ENCODE results near the gene MOV10.

The MOV10 gene

DNA sequence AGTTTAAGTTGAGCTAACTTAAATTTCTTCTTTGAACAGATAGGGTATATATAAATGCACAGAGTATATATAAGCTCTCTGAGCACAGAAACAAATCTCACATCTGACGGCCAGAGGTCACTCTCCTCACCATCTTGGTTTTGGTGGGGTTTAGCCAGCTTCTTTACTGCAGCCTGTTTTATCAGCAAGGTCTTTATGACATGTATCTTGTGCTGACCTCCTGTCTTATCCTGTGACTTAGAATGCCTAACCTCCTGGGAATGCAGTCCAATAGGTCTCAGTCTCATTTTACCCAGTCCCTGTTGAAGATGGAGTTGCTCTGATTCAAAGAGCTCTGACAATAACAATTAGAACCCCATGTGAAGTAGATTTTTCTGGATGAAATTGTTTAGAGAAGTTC, 1.6 kb upstream of the MOV10 start:
- Histone ChIP-seq H3K9me3 (ENCODE audit: control insufficient read depth, low read length) (no peaks in the 10 kb centered on the region), H3K4me1 (ENCODE audit: control insufficient read depth, insufficient read depth, low read length) (peaks cover 4% of the 10 kb centered on the region), H3K4me3 (ENCODE audit: insufficient read depth, low read depth, low read length) (no peak overlapping the region), H3K36me3 (ENCODE audit: control insufficient read depth, insufficient read depth, low read length) (peaks cover 21% of the 10 kb centered on the region), H3K27ac (ENCODE audit: insufficient read depth, low read depth, low read length, poor library complexity, severe bottlenecking) (no peak overlapping the region), H3K27me3 (ENCODE audit: control insufficient read depth, insufficient read depth, low read length, poor library complexity, severe bottlenecking) (no peaks in the 10 kb centered on the region)
- 84 to 92% methylated on average over 1 of the region's 1 CpG for WGBS, 2 experiments

DNA sequence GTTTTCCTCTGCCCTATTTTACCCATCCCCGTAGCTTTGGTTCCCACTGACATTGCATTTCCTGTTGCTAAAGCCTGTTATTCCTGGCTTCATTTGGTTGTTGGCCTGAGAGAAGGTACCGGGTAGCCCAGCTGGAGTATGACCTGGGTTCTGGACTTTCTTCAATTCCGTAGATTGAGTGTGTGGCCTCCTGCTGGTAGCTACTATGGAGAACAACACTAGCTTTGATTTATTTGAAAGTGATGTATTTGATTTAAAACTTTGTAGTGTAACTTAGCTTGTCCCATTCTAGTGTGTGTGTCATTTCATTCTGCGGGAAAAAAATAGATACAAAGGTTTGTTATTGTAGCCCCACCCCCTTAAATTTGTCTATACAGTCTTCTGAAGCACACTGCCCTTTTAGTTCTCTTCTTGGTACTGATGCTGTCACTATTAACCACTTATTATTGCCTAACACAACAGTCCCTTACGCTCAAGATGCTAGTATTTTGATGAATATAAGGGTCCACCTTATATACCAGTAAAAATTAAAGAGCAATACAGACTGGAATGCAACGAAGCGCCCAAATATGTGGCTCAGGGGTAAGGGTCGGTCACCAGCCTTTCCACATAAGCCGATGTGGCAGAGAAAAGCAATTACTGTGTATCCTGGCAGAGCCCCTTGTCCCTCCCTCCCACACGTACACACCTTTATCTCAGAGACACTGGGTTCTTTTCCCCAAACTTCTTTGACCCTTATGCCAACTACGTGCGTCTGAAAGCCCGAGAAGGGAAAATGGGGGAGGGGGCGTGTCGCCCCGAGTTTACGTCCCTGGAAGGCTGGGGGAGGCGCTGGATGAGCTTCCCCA, 643 bp upstream of the MOV10 start:
- Histone ChIP-seq H3K4me3 (ENCODE audit: insufficient read depth, low read depth, low read length) (peak overlapping the region; percentile 88), H3K36me3 (ENCODE audit: control insufficient read depth, insufficient read depth, low read length) (peaks cover 18% of the 10 kb centered on the region), H3K4me1 (ENCODE audit: control insufficient read depth, insufficient read depth, low read length) (peaks cover 4% of the 10 kb centered on the region), H3K9me3 (ENCODE audit: control insufficient read depth, low read length) (no peaks in the 10 kb centered on the region), H3K27me3 (ENCODE audit: control insufficient read depth, insufficient read depth, low read length, poor library complexity, severe bottlenecking) (no peaks in the 10 kb centered on the region), H3K27ac (ENCODE audit: insufficient read depth, low read depth, low read length, poor library complexity, severe bottlenecking) (peak overlapping the region; percentile 56)
- 18 to 26% methylated on average over 16 to 18 of the region's 18 CpGs for WGBS, 2 experiments

DNA sequence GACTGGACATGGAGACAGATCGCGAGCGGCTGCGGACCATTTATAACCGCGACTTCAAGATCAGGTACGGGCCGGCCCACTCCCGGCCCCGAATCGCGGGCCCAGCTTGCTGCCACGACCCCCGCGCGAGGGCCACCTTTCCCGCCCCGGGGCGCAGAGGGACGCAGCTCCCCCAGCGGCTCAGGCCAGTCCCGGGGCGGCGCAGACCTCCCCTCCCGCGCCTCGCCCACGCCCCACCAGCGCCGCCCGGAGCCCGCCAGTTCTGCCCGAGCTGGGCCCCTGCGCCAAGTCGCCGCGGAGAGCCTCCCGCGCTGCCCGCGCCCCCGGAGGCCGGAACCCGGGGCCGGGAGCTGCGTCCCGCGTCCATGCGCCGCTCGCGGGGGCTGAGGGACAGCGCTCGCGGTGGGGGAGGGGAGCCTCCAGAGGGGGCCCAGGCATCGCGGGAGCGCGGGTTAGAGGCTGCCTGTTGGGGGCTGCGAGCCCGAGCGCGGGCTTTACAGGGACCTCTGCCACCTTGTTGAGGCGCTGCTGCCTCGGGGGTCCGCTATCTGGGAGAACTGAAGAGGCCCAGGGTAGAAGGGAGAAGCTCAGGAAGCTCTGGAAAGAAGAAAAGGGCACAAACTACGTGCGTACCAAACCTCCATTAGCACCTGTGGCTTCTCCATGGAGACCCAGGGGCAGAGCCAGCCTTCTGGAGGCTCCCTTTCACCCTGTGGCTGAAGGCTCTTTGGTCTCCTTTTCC, 698 bp downstream of the MOV10 start:
- no peaks in the 10 kb centered on the region for H3K27me3 ChIP-seq (ENCODE audit: control insufficient read depth, insufficient read depth, low read length, poor library complexity, severe bottlenecking)
- H3K4me1 ChIP-seq (ENCODE audit: control insufficient read depth, insufficient read depth, low read length), result peaks cover 4% of the 10 kb centered on the region
- peaks cover 6% of the 10 kb centered on the region for H3K36me3 ChIP-seq (ENCODE audit: control insufficient read depth, insufficient read depth, low read length)
- 0 to 1% methylated on average over 68 of the region's 68 CpGs for WGBS, 2 experiments
- H3K4me3 ChIP-seq (ENCODE audit: insufficient read depth, low read depth, low read length), result peak overlapping the region; percentile 88
- H3K27ac ChIP-seq (ENCODE audit: insufficient read depth, low read depth, low read length, poor library complexity, severe bottlenecking), result peak overlapping the region; percentile 56
- H3K9me3 ChIP-seq (ENCODE audit: control insufficient read depth, low read length), result no peaks in the 10 kb centered on the region

DNA sequence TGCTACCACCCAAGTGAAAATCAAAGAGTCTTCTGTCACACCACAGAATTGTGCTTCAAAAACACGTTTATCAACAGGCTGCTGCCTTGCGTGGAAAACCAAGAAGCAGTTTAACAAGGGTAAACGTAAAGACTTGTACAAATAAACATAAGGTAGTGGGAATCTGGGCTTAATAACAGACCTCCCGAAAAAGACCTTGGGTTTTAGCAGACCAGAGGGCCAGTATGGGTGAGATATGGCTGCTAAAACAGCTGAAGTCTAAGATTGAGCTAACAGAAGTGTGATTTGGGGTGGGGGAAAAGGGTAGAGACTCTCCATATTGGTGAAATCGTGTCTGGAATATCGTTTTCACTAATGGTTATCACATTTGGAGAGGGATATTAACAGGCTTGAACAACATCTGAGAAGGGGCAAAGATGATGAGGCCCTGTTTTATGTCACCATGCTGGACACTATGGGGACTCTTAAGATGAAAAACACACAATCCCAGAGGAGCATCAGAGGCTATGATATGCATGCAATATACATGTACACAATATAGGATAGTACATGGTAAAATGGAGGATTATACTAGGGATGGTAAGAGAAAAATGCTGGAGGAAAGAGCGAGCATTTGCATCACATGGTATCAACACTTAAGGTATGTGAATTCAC, 1.4 kb downstream of the MOV10 start:
- WGBS, 2 experiments, result 71% methylated on average over 6 to 7 of the region's 7 CpGs
- Histone ChIP-seq H3K36me3 (ENCODE audit: control insufficient read depth, insufficient read depth, low read length) (no peaks in the 10 kb centered on the region), H3K4me3 (ENCODE audit: insufficient read depth, low read depth, low read length) (peak overlapping the region; percentile 88), H3K4me1 (ENCODE audit: control insufficient read depth, insufficient read depth, low read length) (peaks cover 4% of the 10 kb centered on the region), H3K27me3 (ENCODE audit: control insufficient read depth, insufficient read depth, low read length, poor library complexity, severe bottlenecking) (no peaks in the 10 kb centered on the region), H3K27ac (ENCODE audit: insufficient read depth, low read depth, low read length, poor library complexity, severe bottlenecking) (no peak overlapping the region), H3K9me3 (ENCODE audit: control insufficient read depth, low read length) (no peaks in the 10 kb centered on the region)

DNA sequence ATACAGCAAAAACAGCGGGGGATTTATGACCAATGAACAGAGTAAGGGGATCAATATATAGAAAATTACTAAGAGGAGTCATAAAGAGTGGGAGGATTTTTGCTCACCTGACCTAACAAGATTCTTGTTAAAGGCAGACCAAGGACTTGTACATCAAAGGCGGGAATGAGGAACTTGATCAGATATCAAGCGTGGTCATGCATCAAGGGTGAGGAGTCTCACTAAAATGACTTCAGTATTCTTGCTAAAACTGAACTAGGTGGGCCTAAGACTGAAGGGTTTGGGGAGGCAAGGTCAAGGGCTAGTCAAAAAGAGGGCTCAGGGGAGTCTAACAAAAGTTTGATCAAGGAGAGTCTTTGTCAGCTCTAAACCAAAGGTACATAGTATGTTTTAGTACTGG, 2.1 kb downstream of the MOV10 start:
- Histone ChIP-seq H3K27ac (ENCODE audit: insufficient read depth, low read depth, low read length, poor library complexity, severe bottlenecking) (no peak overlapping the region), H3K4me1 (ENCODE audit: control insufficient read depth, insufficient read depth, low read length) (peaks cover 4% of the 10 kb centered on the region), H3K27me3 (ENCODE audit: control insufficient read depth, insufficient read depth, low read length, poor library complexity, severe bottlenecking) (no peaks in the 10 kb centered on the region), H3K36me3 (ENCODE audit: control insufficient read depth, insufficient read depth, low read length) (no peaks in the 10 kb centered on the region), H3K4me3 (ENCODE audit: insufficient read depth, low read depth, low read length) (no peak overlapping the region), H3K9me3 (ENCODE audit: control insufficient read depth, low read length) (no peaks in the 10 kb centered on the region)
- 96 to 97% methylated on average over 3 of the region's 3 CpGs for WGBS, 2 experiments

DNA sequence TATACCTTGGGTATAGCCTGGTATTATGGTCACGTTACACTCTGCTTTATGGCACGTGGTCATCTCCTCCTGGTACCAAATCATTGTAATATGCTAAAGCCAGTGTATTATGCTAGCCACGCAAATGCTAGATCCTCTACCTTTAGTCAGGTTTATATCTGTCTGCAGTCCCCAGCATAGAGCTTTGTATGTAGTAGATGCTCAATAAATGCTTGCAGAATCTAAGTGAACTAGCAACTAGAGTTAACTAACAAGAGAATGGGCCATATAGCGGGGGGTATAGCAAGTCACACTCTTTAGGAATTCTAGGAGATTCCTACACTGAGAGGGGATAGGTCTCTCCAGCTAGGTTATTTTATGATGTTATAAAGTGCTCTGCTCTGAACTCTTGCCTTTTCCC, 3.0 kb downstream of the MOV10 start:
- no peaks in the 10 kb centered on the region for H3K27me3 ChIP-seq (ENCODE audit: control insufficient read depth, insufficient read depth, low read length, poor library complexity, severe bottlenecking)
- H3K36me3 ChIP-seq (ENCODE audit: control insufficient read depth, insufficient read depth, low read length), result no peaks in the 10 kb centered on the region
- H3K4me3 ChIP-seq (ENCODE audit: insufficient read depth, low read depth, low read length), result no peak overlapping the region
- WGBS, 2 experiments, result 97% methylated on average over 4 of the region's 4 CpGs
- H3K27ac ChIP-seq (ENCODE audit: insufficient read depth, low read depth, low read length, poor library complexity, severe bottlenecking), result no peak overlapping the region
- H3K4me1 ChIP-seq (ENCODE audit: control insufficient read depth, insufficient read depth, low read length), result peaks cover 4% of the 10 kb centered on the region
- H3K9me3 ChIP-seq (ENCODE audit: control insufficient read depth, low read length), result no peaks in the 10 kb centered on the region

DNA sequence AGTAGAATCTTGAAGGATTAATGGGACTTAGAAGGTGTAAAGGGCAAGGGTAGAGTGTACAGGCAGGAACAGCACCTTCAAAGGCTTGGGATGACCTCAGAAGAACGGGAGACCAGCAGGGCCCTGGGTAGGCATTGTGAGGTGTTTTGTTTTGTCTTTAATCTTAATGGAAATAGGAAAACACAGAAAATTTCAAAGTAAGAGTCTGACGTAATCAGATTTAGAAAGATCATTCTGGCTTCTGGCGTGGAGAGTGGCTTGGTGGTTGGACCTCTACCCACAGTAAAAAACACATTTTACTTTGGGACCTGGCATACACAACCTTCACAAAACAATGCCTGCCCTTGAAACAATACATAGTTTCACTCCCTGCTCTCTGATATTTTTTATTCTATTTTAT, 4.1 kb downstream of the MOV10 start:
- WGBS, 2 experiments, result 82 to 85% methylated on average over 3 of the region's 3 CpGs

DNA sequence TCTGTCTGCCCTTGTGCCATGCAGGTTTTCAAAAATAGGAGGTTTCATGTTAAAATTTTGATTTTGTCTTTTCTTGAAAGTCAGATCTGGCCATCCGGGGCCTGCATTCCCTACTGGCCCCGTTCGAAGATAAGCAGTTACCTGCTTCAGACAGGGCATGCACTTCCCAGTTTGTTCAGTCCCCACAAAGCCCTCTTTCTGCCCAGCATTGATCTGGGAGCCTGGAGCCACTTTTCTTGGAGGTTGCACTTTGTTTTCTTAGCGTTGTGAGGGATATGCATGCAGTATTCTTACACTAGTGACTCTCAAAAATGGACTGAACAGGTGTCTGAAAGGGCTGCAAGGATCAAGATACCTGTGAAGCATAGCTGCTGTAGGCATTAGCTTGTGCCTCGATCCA, 11.5 kb downstream of the MOV10 start:
- Histone ChIP-seq H3K27ac (ENCODE audit: insufficient read depth, low read depth, low read length, poor library complexity, severe bottlenecking) (no peak overlapping the region), H3K4me1 (ENCODE audit: control insufficient read depth, insufficient read depth, low read length) (no peaks in the 10 kb centered on the region), H3K27me3 (ENCODE audit: control insufficient read depth, insufficient read depth, low read length, poor library complexity, severe bottlenecking) (no peaks in the 10 kb centered on the region), H3K36me3 (ENCODE audit: control insufficient read depth, insufficient read depth, low read length) (peaks cover 3% of the 10 kb centered on the region), H3K4me3 (ENCODE audit: insufficient read depth, low read depth, low read length) (no peak overlapping the region), H3K9me3 (ENCODE audit: control insufficient read depth, low read length) (no peaks in the 10 kb centered on the region)
- 92 to 93% methylated on average over 5 of the region's 5 CpGs for WGBS, 2 experiments

More for the DNA sequence above, 4.1 kb downstream of the MOV10 start:
- peaks cover 4% of the 10 kb centered on the region for H3K4me1 ChIP-seq (ENCODE audit: control insufficient read depth, insufficient read depth, low read length)
- no peak overlapping the region for H3K4me3 ChIP-seq (ENCODE audit: insufficient read depth, low read depth, low read length)
- H3K27ac ChIP-seq (ENCODE audit: insufficient read depth, low read depth, low read length, poor library complexity, severe bottlenecking), result no peak overlapping the region
- H3K36me3 ChIP-seq (ENCODE audit: control insufficient read depth, insufficient read depth, low read length), result no peaks in the 10 kb centered on the region
- H3K27me3 ChIP-seq (ENCODE audit: control insufficient read depth, insufficient read depth, low read length, poor library complexity, severe bottlenecking), result no peaks in the 10 kb centered on the region
- H3K9me3 ChIP-seq (ENCODE audit: control insufficient read depth, low read length), result no peaks in the 10 kb centered on the region

DNA sequence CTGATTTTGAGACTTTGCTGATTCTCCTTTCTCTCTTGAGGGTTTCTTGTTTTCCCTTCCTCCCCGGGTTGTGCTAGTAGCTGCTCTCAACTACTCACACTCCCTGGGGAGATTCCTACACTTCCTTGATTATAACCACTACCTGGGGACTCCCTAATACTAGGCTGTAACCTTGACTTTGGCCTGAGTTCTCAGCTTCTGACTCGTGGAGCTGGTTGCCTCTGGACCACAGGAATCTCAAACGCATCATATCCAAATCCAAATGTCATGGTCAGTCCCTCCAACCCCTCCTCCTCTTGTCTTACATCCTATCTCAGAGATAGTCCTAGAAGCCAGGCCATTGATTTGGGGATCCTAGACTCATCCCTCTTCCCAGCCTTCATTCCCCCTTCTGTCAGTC, 12.0 kb downstream of the MOV10 start:
- WGBS, 2 experiments, result 82 to 85% methylated on average over 3 of the region's 3 CpGs
- H3K36me3 ChIP-seq (ENCODE audit: control insufficient read depth, insufficient read depth, low read length), result peaks cover 4% of the 10 kb centered on the region
- H3K9me3 ChIP-seq (ENCODE audit: control insufficient read depth, low read length), result no peaks in the 10 kb centered on the region

DNA sequence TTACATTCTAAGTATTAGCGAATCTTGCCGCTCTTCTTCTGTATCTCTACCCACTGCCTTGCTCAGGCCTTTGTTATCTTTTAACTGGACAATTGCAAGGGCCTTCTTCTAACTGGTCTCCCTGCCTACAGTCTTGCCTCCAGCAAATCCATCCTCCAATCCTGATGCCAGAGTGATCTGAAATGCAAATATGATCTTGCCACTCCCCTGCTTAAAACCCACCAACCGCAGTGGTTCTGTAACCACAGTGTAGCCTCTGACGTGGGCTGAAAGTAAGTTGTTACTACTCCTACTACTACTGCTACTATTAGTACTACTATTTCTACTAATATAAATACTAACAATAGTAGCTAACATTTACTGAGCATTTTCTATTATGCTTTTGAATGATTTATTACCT, 12.4 kb downstream of the MOV10 start:
- no peak overlapping the region for H3K4me3 ChIP-seq (ENCODE audit: insufficient read depth, low read depth, low read length)
- no peaks in the 10 kb centered on the region for H3K27me3 ChIP-seq (ENCODE audit: control insufficient read depth, insufficient read depth, low read length, poor library complexity, severe bottlenecking)
- no peaks in the 10 kb centered on the region for H3K4me1 ChIP-seq (ENCODE audit: control insufficient read depth, insufficient read depth, low read length)
- H3K36me3 ChIP-seq (ENCODE audit: control insufficient read depth, insufficient read depth, low read length), result peaks cover 7% of the 10 kb centered on the region
- WGBS, 2 experiments, result 90 to 92% methylated on average over 4 of the region's 4 CpGs
- no peaks in the 10 kb centered on the region for H3K9me3 ChIP-seq (ENCODE audit: control insufficient read depth, low read length)
- H3K27ac ChIP-seq (ENCODE audit: insufficient read depth, low read depth, low read length, poor library complexity, severe bottlenecking), result no peak overlapping the region

More for the DNA sequence above, 12.0 kb downstream of the MOV10 start:
- Histone ChIP-seq H3K4me1 (ENCODE audit: control insufficient read depth, insufficient read depth, low read length) (no peaks in the 10 kb centered on the region), H3K27ac (ENCODE audit: insufficient read depth, low read depth, low read length, poor library complexity, severe bottlenecking) (no peak overlapping the region), H3K4me3 (ENCODE audit: insufficient read depth, low read depth, low read length) (no peak overlapping the region), H3K27me3 (ENCODE audit: control insufficient read depth, insufficient read depth, low read length, poor library complexity, severe bottlenecking) (no peaks in the 10 kb centered on the region)

All from ectodermal cell (in vitro differentiated cells).